ENCODE results near the gene EPHA6. TPM values are rescaled to one million over a fixed set of nuclear protein-coding genes. Genes with fewer than 3 reads are reported as not detected.
"Not testable (repeated sequence)": the region's sequence is repeated elsewhere in the genome, so short reads cannot be mapped to it uniquely, and the experiment has no call there.

Gene EPHA6
- total RNA-seq, 1 donor from 2014 or later, result not detected

DNA sequence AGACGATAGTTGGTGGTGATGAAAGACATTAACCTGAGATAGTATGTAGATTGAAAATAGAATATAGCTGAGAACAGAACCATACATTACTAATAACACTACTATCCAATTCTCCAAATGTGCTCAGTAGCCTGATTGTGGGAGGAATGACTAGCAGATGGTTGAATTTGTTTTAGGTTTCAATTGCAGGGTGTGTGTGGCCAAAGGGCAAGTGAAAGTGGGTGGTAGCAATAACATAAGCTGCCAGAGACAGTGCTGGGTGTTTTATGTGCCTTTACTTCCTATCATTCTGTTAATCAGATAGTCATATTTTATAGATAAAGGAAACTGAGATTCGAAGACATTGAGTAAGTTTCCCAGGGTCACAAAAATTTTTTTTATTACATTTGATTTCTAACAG, 700.7 kb downstream of the EPHA6 start:
- Histone ChIP-seq H3K27me3 (ENCODE audit: control insufficient read depth, insufficient read depth, low read length) (no peaks in the 10 kb centered on the region), H3K36me3 (ENCODE audit: control insufficient read depth, insufficient read depth, low read length) (no peaks in the 10 kb centered on the region), H3K4me3 (ENCODE audit: low read depth, low read length) (no peak overlapping the region)
- no peak for DNase-seq (ENCODE audit: low read depth)
- no peak for TF ChIP-seq CTCF (IDR thresholded peaks at IDR 0.05; ENCODE audit: insufficient read depth, low read length, poor library complexity, severe bottlenecking)

DNA sequence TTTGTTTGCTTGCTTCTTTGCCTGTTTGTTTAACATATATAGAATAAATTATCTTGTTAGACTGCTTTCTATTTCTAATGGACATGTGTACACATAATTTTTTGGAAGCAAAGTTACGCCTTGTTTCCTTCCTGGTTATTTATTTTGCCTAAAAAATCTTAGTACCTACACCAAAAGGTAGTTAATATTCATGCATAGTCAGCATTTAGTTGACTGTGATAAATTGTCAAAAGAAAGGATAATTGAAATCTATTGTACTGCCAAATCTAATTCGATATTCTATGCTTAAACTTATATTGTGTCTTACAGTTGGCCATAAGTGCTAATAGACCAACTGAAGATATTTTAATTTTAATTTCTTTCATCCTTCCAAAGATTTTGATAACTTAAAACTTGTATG, 716.3 kb downstream of the EPHA6 start:
- Histone ChIP-seq H3K27me3 (ENCODE audit: control insufficient read depth, insufficient read depth, low read length) (no peaks in the 10 kb centered on the region), H3K36me3 (ENCODE audit: control insufficient read depth, insufficient read depth, low read length) (no peaks in the 10 kb centered on the region), H3K4me3 (ENCODE audit: low read depth, low read length) (no peak overlapping the region)
- TF ChIP-seq CTCF (IDR thresholded peaks at IDR 0.05; ENCODE audit: insufficient read depth, low read length, poor library complexity, severe bottlenecking), result no peak
- DNase-seq (ENCODE audit: low read depth), result no peak

- not testable (repeated sequence) for DNase-seq (ENCODE audit: low read depth); H3K36me3 ChIP-seq (ENCODE audit: control insufficient read depth, insufficient read depth, low read length); H3K27me3 ChIP-seq (ENCODE audit: control insufficient read depth, insufficient read depth, low read length); H3K4me3 ChIP-seq (ENCODE audit: low read depth, low read length)
Measured at GRCh38 chr3:97547573-97547972, 733.2 kb downstream of the EPHA6 start.

DNA sequence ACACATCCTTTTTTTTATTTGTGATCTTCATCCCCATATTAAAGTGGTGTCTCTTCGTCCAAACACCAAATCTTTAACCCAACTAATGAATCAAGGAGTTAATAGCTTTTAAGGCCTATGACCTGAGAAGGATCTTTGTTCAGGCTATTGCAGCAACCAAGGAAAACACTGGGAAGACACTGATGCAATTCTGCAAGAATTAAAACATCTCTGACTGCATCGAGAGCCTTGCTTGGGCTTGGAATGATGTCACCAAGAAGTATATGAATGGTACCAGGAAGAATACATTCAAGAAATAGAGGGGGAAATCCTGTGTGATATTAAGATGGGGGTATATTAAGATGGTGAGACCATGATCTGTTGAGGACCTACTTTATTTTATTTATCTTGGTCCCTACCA, 736.0 kb downstream of the EPHA6 start:
- TF ChIP-seq CTCF (IDR thresholded peaks at IDR 0.05; ENCODE audit: insufficient read depth, low read length, poor library complexity, severe bottlenecking), result no peak
- DNase-seq (ENCODE audit: low read depth), result no peak
- Histone ChIP-seq H3K27me3 (ENCODE audit: control insufficient read depth, insufficient read depth, low read length) (no peaks in the 10 kb centered on the region), H3K4me3 (ENCODE audit: low read depth, low read length) (no peak overlapping the region), H3K36me3 (ENCODE audit: control insufficient read depth, insufficient read depth, low read length) (no peaks in the 10 kb centered on the region)

GRCh38 chr3:97552186-97552585, 737.8 kb downstream of the EPHA6 start:
- no peak for DNase-seq (ENCODE audit: low read depth)
- Histone ChIP-seq H3K36me3 (ENCODE audit: control insufficient read depth, insufficient read depth, low read length) (no peaks in the 10 kb centered on the region), H3K4me3 (ENCODE audit: low read depth, low read length) (no peak overlapping the region), H3K27me3 (ENCODE audit: control insufficient read depth, insufficient read depth, low read length) (no peaks in the 10 kb centered on the region)
- no peak for TF ChIP-seq CTCF (IDR thresholded peaks at IDR 0.05; ENCODE audit: insufficient read depth, low read length, poor library complexity, severe bottlenecking)

DNA sequence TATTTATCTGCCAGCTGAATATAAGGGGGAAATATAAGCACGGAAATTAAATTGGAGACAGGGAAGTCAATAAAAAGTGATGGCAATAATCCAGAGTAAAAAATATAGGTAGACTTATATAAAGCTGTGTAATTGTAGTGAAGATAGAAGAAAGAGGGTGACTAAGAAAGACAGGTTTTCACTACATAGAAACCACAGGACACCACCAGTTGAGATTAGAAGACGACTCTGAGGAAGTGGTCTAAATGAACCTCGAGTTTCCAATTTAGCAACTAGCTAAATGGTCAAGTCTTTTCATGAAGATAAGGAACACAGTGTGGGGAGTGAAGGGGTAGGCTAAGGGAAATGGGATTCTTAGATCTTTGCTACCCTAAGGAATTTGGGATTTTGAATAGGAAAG, 761.3 kb downstream of the EPHA6 start:
- no peak for TF ChIP-seq CTCF (IDR thresholded peaks at IDR 0.05; ENCODE audit: insufficient read depth, low read length, poor library complexity, severe bottlenecking)

More for the DNA sequence above, 761.3 kb downstream of the EPHA6 start:
- no peak for DNase-seq (ENCODE audit: low read depth)
- no peaks in the 10 kb centered on the region for H3K36me3 ChIP-seq (ENCODE audit: control insufficient read depth, insufficient read depth, low read length)
- H3K27me3 ChIP-seq (ENCODE audit: control insufficient read depth, insufficient read depth, low read length), result no peaks in the 10 kb centered on the region
- H3K4me3 ChIP-seq (ENCODE audit: low read depth, low read length), result no peak overlapping the region
